Fibroblast of lung (primary cell): Measurements from ENCODE around the gene TASOR2. TPM values are rescaled to one million over a fixed set of nuclear protein-coding genes. Genes with fewer than 3 reads are reported as not detected.

Source experiments
- DNase-seq, 2 donors: peaks; one replicate each; pipeline versions ENCODE4 v3.0.0 to v3.0.0-alpha.2; 2010; ENCODE audit warnings: low read depth in 2 of 2
- H2AFZ ChIP-seq: 2 replicates; pipeline ENCODE4 v1.5.1; 2012; ENCODE audit warnings: low read length, control low read depth, inconsistent platforms
- H3K27ac ChIP-seq: 2 replicates; pipeline ENCODE4 v1.5.1; 2011; ENCODE audit warnings: low read length, control low read depth; ENCODE audit not compliant: insufficient read depth
- H3K27me3 ChIP-seq: 2 replicates; pipeline ENCODE4 v1.5.1; 2011; ENCODE audit warnings: mild to moderate bottlenecking, low read length; ENCODE audit not compliant: control insufficient read depth, insufficient read depth
- H3K36me3 ChIP-seq: 2 replicates; pipeline ENCODE4 v1.5.1; 2011; ENCODE audit warnings: low read length; ENCODE audit not compliant: control insufficient read depth, insufficient read depth
- H3K4me1 ChIP-seq: 2 replicates; pipeline ENCODE4 v1.5.1; 2011; ENCODE audit warnings: low read length; ENCODE audit not compliant: control insufficient read depth, insufficient read depth; ENCODE audit errors: extremely low read depth
- H3K4me2 ChIP-seq: 2 replicates; pipeline ENCODE4 v1.5.1; 2011; ENCODE audit warnings: low read length, control low read depth; ENCODE audit not compliant: insufficient read depth; ENCODE audit errors: extremely low read depth
- H3K4me3 ChIP-seq, 4 experiments: fragments of 200-600 bp in 1 of 4; sonication (generic) in 1 of 4; replicated peaks in 1 of 4; 2 replicates each; pipeline ENCODE4 v1.5.1; 2011 to 2016; ENCODE audit warnings: low read length in 4 of 4, low read depth in 3 of 4, mild to moderate bottlenecking in 3 of 4, control low read depth in 2 of 4, inconsistent platforms in 1 of 4, mixed read lengths in 1 of 4; ENCODE audit not compliant: insufficient read depth in 1 of 4; ENCODE audit errors: control extremely low read depth in 1 of 4
- H3K79me2 ChIP-seq: 2 replicates; pipeline ENCODE4 v1.5.1; 2012; ENCODE audit warnings: mild to moderate bottlenecking, low read length, inconsistent platforms; ENCODE audit not compliant: control insufficient read depth, insufficient read depth
- H3K9ac ChIP-seq: 2 replicates; pipeline ENCODE4 v1.5.1; 2011; ENCODE audit warnings: mild to moderate bottlenecking, low read length, control low read depth; ENCODE audit not compliant: insufficient read depth
- H3K9me3 ChIP-seq: 2 replicates; pipeline ENCODE4 v1.5.1; 2012; ENCODE audit warnings: low read depth, low read length; ENCODE audit not compliant: control insufficient read depth, insufficient read depth
- H4K20me1 ChIP-seq: 2 replicates; pipeline ENCODE4 v1.5.1; 2011; ENCODE audit warnings: low read length; ENCODE audit not compliant: control insufficient read depth, insufficient read depth; ENCODE audit errors: extremely low read depth
- EZH2 ChIP-seq: IDR thresholded peaks from 2 replicates; pipeline ENCODE4 v1.5.1; 2012; ENCODE audit warnings: low read length, control low read depth, mild to moderate bottlenecking; ENCODE audit errors: missing control alignments
- polyA plus RNA-seq, 2 donors: library from polyadenylated mRNA; depleted of rRNA in 1 of 2; stranded (reverse) in 1 of 2; unstranded in 1 of 2; fragments of >200 nt; gene quantifications; 2 replicates each; pipeline ENCODE4 v1.2.1, GENCODE V29; 2011 to 2012; ENCODE audit warnings: missing spikeins in 1 of 2
- total RNA-seq: library from RNA; depleted of rRNA; stranded (reverse); fragments of >200 nt; gene quantifications from 2 replicates; pipeline ENCODE4 v1.2.1, GENCODE V29; 2014
- TF ChIP-seq, protein P1 (sequence below), 2 donors: IDR thresholded peaks in 1 of 2; conservative IDR thresholded peaks in 1 of 2; 1 replicate in 1 of 2; 2 replicates in 1 of 2; pipeline ENCODE4 v1.5.1; 2011 to 2012; ENCODE audit warnings: low read length in 2 of 2, control low read depth in 1 of 2, inconsistent platforms in 1 of 2, low read depth in 1 of 2, mild to moderate bottlenecking in 1 of 2

The TASOR2 gene
- total and polyA plus RNA-seq, 2 donors (not counting 1 experiment from before 2014, with no cell fraction given) = 41.1 to 77.9 TPM

GRCh38 chr10:5639066-5639465 lies 45.6 kb upstream of the TASOR2 start:
- H2AFZ ChIP-seq = no peak overlapping the region
- no peak overlapping the region for H3K9ac ChIP-seq
- no peaks in the 10 kb centered on the region for H3K4me1 ChIP-seq
- no peak overlapping the region for H3K4me2 ChIP-seq
- no peak overlapping the region for H3K4me3 ChIP-seq
- H3K27me3 ChIP-seq = no peaks in the 10 kb centered on the region
- H3K79me2 ChIP-seq = no peaks in the 10 kb centered on the region
- H3K9me3 ChIP-seq = no peaks in the 10 kb centered on the region
- H3K36me3 ChIP-seq = peaks cover 5% of the 10 kb centered on the region
- no peak for DNase-seq
- H4K20me1 ChIP-seq = no peaks in the 10 kb centered on the region
- no peak for TF ChIP-seq EZH2
- TF ChIP-seq, protein P1, sequence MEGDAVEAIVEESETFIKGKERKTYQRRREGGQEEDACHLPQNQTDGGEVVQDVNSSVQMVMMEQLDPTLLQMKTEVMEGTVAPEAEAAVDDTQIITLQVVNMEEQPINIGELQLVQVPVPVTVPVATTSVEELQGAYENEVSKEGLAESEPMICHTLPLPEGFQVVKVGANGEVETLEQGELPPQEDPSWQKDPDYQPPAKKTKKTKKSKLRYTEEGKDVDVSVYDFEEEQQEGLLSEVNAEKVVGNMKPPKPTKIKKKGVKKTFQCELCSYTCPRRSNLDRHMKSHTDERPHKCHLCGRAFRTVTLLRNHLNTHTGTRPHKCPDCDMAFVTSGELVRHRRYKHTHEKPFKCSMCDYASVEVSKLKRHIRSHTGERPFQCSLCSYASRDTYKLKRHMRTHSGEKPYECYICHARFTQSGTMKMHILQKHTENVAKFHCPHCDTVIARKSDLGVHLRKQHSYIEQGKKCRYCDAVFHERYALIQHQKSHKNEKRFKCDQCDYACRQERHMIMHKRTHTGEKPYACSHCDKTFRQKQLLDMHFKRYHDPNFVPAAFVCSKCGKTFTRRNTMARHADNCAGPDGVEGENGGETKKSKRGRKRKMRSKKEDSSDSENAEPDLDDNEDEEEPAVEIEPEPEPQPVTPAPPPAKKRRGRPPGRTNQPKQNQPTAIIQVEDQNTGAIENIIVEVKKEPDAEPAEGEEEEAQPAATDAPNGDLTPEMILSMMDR (conservative IDR thresholded peaks at IDR 0.05 in 1 of 2, IDR thresholded peaks at IDR 0.05 in 1 of 2; ENCODE audit: low read depth in 1 of 2, low read length in 2 of 2) = no peak
- H3K27ac ChIP-seq = no peak overlapping the region

DNA sequence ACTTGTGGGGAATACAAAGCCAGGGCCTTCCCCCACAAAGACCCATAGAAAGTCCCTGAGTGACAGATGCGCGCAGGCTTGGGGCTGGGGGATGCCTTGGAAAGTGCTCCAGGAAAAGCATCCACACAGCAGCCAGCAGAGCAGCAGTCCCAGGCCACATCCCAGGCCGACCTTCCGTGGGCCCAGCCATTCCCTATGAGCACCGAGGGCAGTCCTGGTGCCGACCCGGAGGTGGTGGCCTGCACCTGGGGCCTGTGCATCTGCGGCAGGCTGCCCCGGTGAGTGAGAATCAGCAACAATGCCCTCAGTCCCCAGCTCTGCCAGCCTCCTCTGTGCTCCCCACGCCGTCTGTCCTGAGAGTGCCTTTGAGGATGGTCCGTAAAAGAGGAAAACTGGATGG lies 44.6 kb upstream of the TASOR2 start:
- Histone ChIP-seq H3K27ac (no peak overlapping the region), H3K27me3 (no peaks in the 10 kb centered on the region), H3K4me2 (no peak overlapping the region), H3K36me3 (peaks cover 5% of the 10 kb centered on the region), H4K20me1 (no peaks in the 10 kb centered on the region), H3K79me2 (no peaks in the 10 kb centered on the region), H2AFZ (no peak overlapping the region), H3K4me3 (no peak overlapping the region), H3K9ac (no peak overlapping the region), H3K9me3 (no peaks in the 10 kb centered on the region), H3K4me1 (no peaks in the 10 kb centered on the region)
- TF ChIP-seq EZH2 = no peak
- TF ChIP-seq, protein P1 (conservative IDR thresholded peaks at IDR 0.05 in 1 of 2, IDR thresholded peaks at IDR 0.05 in 1 of 2; ENCODE audit: low read depth in 1 of 2, low read length in 2 of 2) = no peak
- DNase-seq = no peak

- TF ChIP-seq, protein P1 (conservative IDR thresholded peaks at IDR 0.05 in 1 of 2, IDR thresholded peaks at IDR 0.05 in 1 of 2; ENCODE audit: low read depth in 1 of 2, low read length in 2 of 2) = no peak
- TF ChIP-seq EZH2 = no peak
- H3K4me3 ChIP-seq = no peak overlapping the region
- H3K9me3 ChIP-seq = no peaks in the 10 kb centered on the region
- no peak overlapping the region for H3K4me2 ChIP-seq
- no peak overlapping the region for H3K9ac ChIP-seq
- no peaks in the 10 kb centered on the region for H4K20me1 ChIP-seq
- H3K79me2 ChIP-seq = no peaks in the 10 kb centered on the region
- no peak overlapping the region for H3K27ac ChIP-seq
- H3K36me3 ChIP-seq = peaks cover 5% of the 10 kb centered on the region
- no peaks in the 10 kb centered on the region for H3K27me3 ChIP-seq
- no peaks in the 10 kb centered on the region for H3K4me1 ChIP-seq
- H2AFZ ChIP-seq = no peak overlapping the region
- DNase-seq = no peak
These were observed 44.1 kb upstream of the TASOR2 start for GRCh38 chr10:5640501-5640900.
